Mesenteric fat pad (tissue), 1 donor: ENCODE data around the gene ZNF425. TPM values are rescaled to one million over a fixed set of nuclear protein-coding genes. Genes with fewer than 3 reads are reported as not detected.
"Not testable (repeated sequence)": the region's sequence is repeated elsewhere in the genome, so short reads cannot be mapped to it uniquely, and the experiment has no call there.

Experiments used
- DNase-seq: peaks from one replicate; pipeline ENCODE4 v3.0.0-alpha.2; 2020; ENCODE audit warnings: low spot score
- total RNA-seq: library from RNA; stranded (reverse); fragmentation: NEBNext Ultra II Directional; extraction: Animal tissue kit (Norgen Biotek cat#: 25700); gene quantifications from one replicate; pipeline ENCODE4 v1.2.1, GENCODE V29; 2021
- donor health status: DM: yes; HTN: yes; CAD: no.

Gene ZNF425
- total RNA-seq, 1 donor from 2014 or later, result 0.64 TPM

GRCh38 chr7:149133028-149133710, 7.0 kb upstream of the ZNF425 start:
- DNase-seq, result no peak

- DNase-seq, result no peak
These were observed 4.6 kb upstream of the ZNF425 start for GRCh38 chr7:149130572-149131198.

- DNase-seq, result peak; percentile 90
These were observed 640 bp upstream of the ZNF425 start for GRCh38 chr7:149126662-149127266.

- no peak for DNase-seq
These were observed 798 bp downstream of the ZNF425 start for GRCh38 chr7:149125189-149125862.

- no peak for DNase-seq
These were observed 16.2 kb downstream of the ZNF425 start for GRCh38 chr7:149109969-149110368.

GRCh38 chr7:149104749-149105148, 21.4 kb downstream of the ZNF425 start:
- DNase-seq, result no peak

GRCh38 chr7:149104214-149104613, 21.9 kb downstream of the ZNF425 start:
- no peak for DNase-seq

GRCh38 chr7:149103424-149103823, 22.7 kb downstream of the ZNF425 start:
- DNase-seq, result no peak

- no peak for DNase-seq
These were observed 23.5 kb downstream of the ZNF425 start for GRCh38 chr7:149102666-149103065.

GRCh38 chr7:149100821-149101220, 25.3 kb downstream of the ZNF425 start:
- no peak for DNase-seq

- no peak for DNase-seq
These were observed 27.1 kb downstream of the ZNF425 start for GRCh38 chr7:149099058-149099457.

- no peak for DNase-seq
These were observed 29.0 kb downstream of the ZNF425 start for GRCh38 chr7:149097088-149097487.

- no peak for DNase-seq
These were observed 32.9 kb downstream of the ZNF425 start for GRCh38 chr7:149093228-149093627.

- DNase-seq, result not testable (repeated sequence)
These were observed 33.9 kb downstream of the ZNF425 start for GRCh38 chr7:149092244-149092643.

GRCh38 chr7:149090397-149091195, 35.5 kb downstream of the ZNF425 start, which contains the start of gene ZNF786:
TSS of gene ZNF786 (minus strand) at chr7:149090718. CDS start at chr7:149090640, 78 bp downstream.
- DNase-seq, result peak; percentile 97

- no peak for DNase-seq
These were observed 38.7 kb downstream of the ZNF425 start for GRCh38 chr7:149087376-149087775.

- no peak for DNase-seq
These were observed 40.3 kb downstream of the ZNF425 start for GRCh38 chr7:149085866-149086265.

GRCh38 chr7:149084407-149084806, 41.7 kb downstream of the ZNF425 start:
- DNase-seq, result no peak

GRCh38 chr7:149081914-149082313, 44.2 kb downstream of the ZNF425 start:
- no peak for DNase-seq

GRCh38 chr7:149077594-149077993, 48.5 kb downstream of the ZNF425 start:
- no peak for DNase-seq

GRCh38 chr7:149075286-149075685, 50.8 kb downstream of the ZNF425 start:
- no peak for DNase-seq
